DND-41 (cell line): ENCODE data around the gene H3-3A.

ENCODE experiments used
- ATAC-seq: fragments of 200-7000 bp; cut with Tn5 transposase; 3 replicates; pipeline ENCODE4 v1.9.1; 2021; ENCODE audit warnings: low read depth; ENCODE audit not compliant: insufficient read depth
- DNase-seq: peaks from one replicate; pipeline ENCODE4 v3.0.0-alpha.2; 2020
- H2AFZ ChIP-seq: 2 replicates; pipeline ENCODE4 v1.6.0; 2012; ENCODE audit warnings: low read depth, low read length
- H3K27ac ChIP-seq: 2 replicates; pipeline ENCODE4 v1.5.1; 2012; ENCODE audit warnings: low read length, inconsistent platforms
- H3K27me3 ChIP-seq: fragments of 200-600 bp; sonication (generic); 2 replicates; pipeline ENCODE4 v1.6.0; 2012; ENCODE audit warnings: low read length, mild to moderate bottlenecking, inconsistent platforms; ENCODE audit not compliant: insufficient read depth, poor library complexity
- H3K36me3 ChIP-seq: 2 replicates; pipeline ENCODE4 v1.5.1; 2012; ENCODE audit warnings: low read length, inconsistent platforms; ENCODE audit not compliant: insufficient read depth
- H3K4me1 ChIP-seq: 2 replicates; pipeline ENCODE4 v1.5.1; 2012; ENCODE audit warnings: mild to moderate bottlenecking, low read length; ENCODE audit not compliant: insufficient read depth
- H3K4me2 ChIP-seq: 2 replicates; pipeline ENCODE4 v1.6.0; 2012; ENCODE audit warnings: mild to moderate bottlenecking, moderate library complexity, low read length, inconsistent platforms; ENCODE audit not compliant: insufficient read depth
- H3K4me3 ChIP-seq, 2 experiments: fragments of 200-600 bp in 1 of 2; shearing (Covaris generic) in 1 of 2; 2 replicates each; pipeline ENCODE4 v1.5.1; 2012 to 2016; ENCODE audit warnings: inconsistent platforms in 2 of 2, low read length in 2 of 2, mild to moderate bottlenecking in 2 of 2, low read depth in 1 of 2, moderate library complexity in 1 of 2
- H3K79me2 ChIP-seq: 2 replicates; pipeline ENCODE4 v1.6.0; 2012; ENCODE audit warnings: low read length, inconsistent platforms; ENCODE audit not compliant: insufficient read depth
- H3K9ac ChIP-seq: 2 replicates; pipeline ENCODE4 v1.6.0; 2012; ENCODE audit warnings: low read depth, mild to moderate bottlenecking, inconsistent platforms, low read length, moderate library complexity
- H3K9me3 ChIP-seq: 2 replicates; pipeline ENCODE4 v1.5.1; 2012; ENCODE audit warnings: low read length, moderate library complexity, mild to moderate bottlenecking, inconsistent platforms; ENCODE audit not compliant: insufficient read depth, severe bottlenecking
- H4K20me1 ChIP-seq: 2 replicates; pipeline ENCODE4 v1.6.0; 2012; ENCODE audit warnings: low read length; ENCODE audit not compliant: insufficient read depth
- EZH2 ChIP-seq: IDR thresholded peaks from 3 replicates; pipeline ENCODE4 v1.6.1; 2012; ENCODE audit warnings: borderline replicate concordance, low read depth, mild to moderate bottlenecking, moderate library complexity, low read length, inconsistent platforms; ENCODE audit not compliant: severe bottlenecking
- TF ChIP-seq, protein P1 (sequence below): IDR thresholded peaks from 2 replicates; pipeline ENCODE4 v1.5.1; 2012; ENCODE audit warnings: borderline replicate concordance, low read length, moderate library complexity, mild to moderate bottlenecking; ENCODE audit not compliant: poor library complexity, severe bottlenecking; ENCODE audit errors: extremely low read depth

The H3-3A gene

DNA sequence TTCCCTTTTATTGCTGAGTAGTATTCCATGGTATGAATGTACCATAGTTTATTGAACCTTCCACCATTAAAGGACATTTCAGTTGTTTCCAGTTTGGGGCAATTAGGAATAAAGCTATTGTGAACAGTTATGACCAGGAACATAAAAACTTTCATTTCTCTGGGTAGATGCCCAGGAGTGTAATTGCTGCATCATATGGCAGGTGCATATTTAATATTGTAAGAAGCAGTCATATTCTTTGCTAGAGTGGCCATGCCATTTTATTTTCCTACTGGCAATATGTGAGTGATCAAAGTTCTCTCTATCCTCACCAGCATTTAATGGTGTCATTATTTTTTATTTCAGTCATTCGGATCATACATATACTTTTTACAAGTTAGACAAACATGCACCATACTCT lies 23.9 kb upstream of the H3-3A start:
- Histone ChIP-seq H3K4me1 (no peaks in the 10 kb centered on the region), H4K20me1 (no peaks in the 10 kb centered on the region), H3K27ac (no peak overlapping the region), H2AFZ (no peak overlapping the region), H3K4me2 (no peak overlapping the region), H3K4me3 (no peak overlapping the region), H3K79me2 (no peaks in the 10 kb centered on the region), H3K9ac (no peak overlapping the region), H3K27me3 (no peaks in the 10 kb centered on the region), H3K36me3 (no peaks in the 10 kb centered on the region), H3K9me3 (no peaks in the 10 kb centered on the region)
- DNase-seq (no peak), ATAC-seq (no peak)
- TF ChIP-seq EZH2 = no peak
- TF ChIP-seq, protein P1, sequence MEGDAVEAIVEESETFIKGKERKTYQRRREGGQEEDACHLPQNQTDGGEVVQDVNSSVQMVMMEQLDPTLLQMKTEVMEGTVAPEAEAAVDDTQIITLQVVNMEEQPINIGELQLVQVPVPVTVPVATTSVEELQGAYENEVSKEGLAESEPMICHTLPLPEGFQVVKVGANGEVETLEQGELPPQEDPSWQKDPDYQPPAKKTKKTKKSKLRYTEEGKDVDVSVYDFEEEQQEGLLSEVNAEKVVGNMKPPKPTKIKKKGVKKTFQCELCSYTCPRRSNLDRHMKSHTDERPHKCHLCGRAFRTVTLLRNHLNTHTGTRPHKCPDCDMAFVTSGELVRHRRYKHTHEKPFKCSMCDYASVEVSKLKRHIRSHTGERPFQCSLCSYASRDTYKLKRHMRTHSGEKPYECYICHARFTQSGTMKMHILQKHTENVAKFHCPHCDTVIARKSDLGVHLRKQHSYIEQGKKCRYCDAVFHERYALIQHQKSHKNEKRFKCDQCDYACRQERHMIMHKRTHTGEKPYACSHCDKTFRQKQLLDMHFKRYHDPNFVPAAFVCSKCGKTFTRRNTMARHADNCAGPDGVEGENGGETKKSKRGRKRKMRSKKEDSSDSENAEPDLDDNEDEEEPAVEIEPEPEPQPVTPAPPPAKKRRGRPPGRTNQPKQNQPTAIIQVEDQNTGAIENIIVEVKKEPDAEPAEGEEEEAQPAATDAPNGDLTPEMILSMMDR = no peak

GRCh38 chr1:226041419-226041818 lies 21.1 kb upstream of the H3-3A start:
- no peaks in the 10 kb centered on the region for H4K20me1 ChIP-seq
- H3K4me1 ChIP-seq = no peaks in the 10 kb centered on the region
- ATAC-seq (no peak), DNase-seq (no peak)
- H3K27ac ChIP-seq = no peak overlapping the region
- H3K9me3 ChIP-seq = no peaks in the 10 kb centered on the region
- no peaks in the 10 kb centered on the region for H3K27me3 ChIP-seq
- H3K36me3 ChIP-seq = no peaks in the 10 kb centered on the region
- H3K4me2 ChIP-seq = no peak overlapping the region
- H3K79me2 ChIP-seq = no peaks in the 10 kb centered on the region
- no peak overlapping the region for H3K9ac ChIP-seq
- H3K4me3 ChIP-seq = no peak overlapping the region
- no peak overlapping the region for H2AFZ ChIP-seq
- no peak for TF ChIP-seq EZH2
- TF ChIP-seq, protein P1 = no peak

DNA sequence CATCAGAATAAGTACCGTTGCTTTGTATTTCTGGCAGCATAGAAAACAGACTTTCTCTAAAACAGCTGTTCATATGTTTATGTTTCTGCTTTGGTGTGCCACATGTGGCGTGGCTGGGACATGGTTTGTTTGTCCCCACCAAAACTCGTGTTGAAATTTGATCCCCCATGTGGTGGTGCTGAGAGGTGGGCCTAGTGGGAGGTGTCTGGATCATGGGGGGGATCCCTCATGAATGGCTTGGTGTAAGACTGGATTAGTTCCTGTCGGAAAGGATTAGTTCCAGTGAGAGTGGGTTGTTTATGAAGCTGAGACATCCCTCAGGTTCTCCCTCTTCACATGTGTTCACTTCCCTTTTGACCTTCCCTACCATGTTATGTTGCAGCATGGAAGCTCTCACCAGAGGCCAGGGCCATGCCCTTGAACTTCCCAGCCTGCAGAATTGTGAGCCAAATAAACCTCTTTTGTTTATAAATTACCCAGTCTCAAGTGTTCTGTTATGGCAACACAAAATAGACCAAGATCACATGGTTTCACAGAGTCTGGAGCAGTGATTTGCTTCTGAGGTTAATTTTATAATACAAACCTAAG lies 17.9 kb upstream of the H3-3A start:
- no peak overlapping the region for H3K27ac ChIP-seq
- H3K4me3 ChIP-seq = no peak overlapping the region
- H3K79me2 ChIP-seq = no peaks in the 10 kb centered on the region
- no peaks in the 10 kb centered on the region for H3K27me3 ChIP-seq
- H4K20me1 ChIP-seq = no peaks in the 10 kb centered on the region
- ATAC-seq (no peak), DNase-seq (no peak)
- H2AFZ ChIP-seq = no peak overlapping the region
- no peaks in the 10 kb centered on the region for H3K9me3 ChIP-seq
- H3K36me3 ChIP-seq = no peaks in the 10 kb centered on the region
- H3K9ac ChIP-seq = no peak overlapping the region
- no peak overlapping the region for H3K4me2 ChIP-seq
- no peak for TF ChIP-seq EZH2
- TF ChIP-seq, protein P1 = no peak
- no peaks in the 10 kb centered on the region for H3K4me1 ChIP-seq

GRCh38 chr1:226046240-226046639 lies 16.3 kb upstream of the H3-3A start:
- H4K20me1 ChIP-seq = no peaks in the 10 kb centered on the region
- H3K27ac ChIP-seq = no peak overlapping the region
- no peaks in the 10 kb centered on the region for H3K27me3 ChIP-seq
- no peak overlapping the region for H3K4me2 ChIP-seq
- H3K9me3 ChIP-seq = no peaks in the 10 kb centered on the region
- H3K36me3 ChIP-seq = no peaks in the 10 kb centered on the region
- no peak for DNase-seq
- no peak overlapping the region for H3K4me3 ChIP-seq
- H3K4me1 ChIP-seq = no peaks in the 10 kb centered on the region
- no peaks in the 10 kb centered on the region for H3K79me2 ChIP-seq
- no peak for ATAC-seq
- H2AFZ ChIP-seq = no peak overlapping the region
- no peak overlapping the region for H3K9ac ChIP-seq
- TF ChIP-seq, protein P1 = no peak
- TF ChIP-seq EZH2 = no peak
